Right lung (tissue), 10 donors: ENCODE results near the gene GGTLC1. TPM values are rescaled to one million over a fixed set of nuclear protein-coding genes. Genes with fewer than 3 reads are reported as not detected.
A peak's percentile ranks its signal among the peaks of the same experiment; 100 is the strongest.

Experiments
- DNase-seq, 2 donors: peaks; one replicate each; pipeline ENCODE4 v3.0.0-alpha.2; 2013
- long read RNA-seq, 8 donors: transcript quantifications; one replicate each; lab custom pipeline, GENCODE V29; 2026
- polyA plus RNA-seq, 5 donors: library from polyadenylated mRNA; unstranded; fragments of 120-200 nt; gene quantifications; one replicate each; pipeline versions ENCODE4 v1.2.1 to v1.2.3, GENCODE V29; 2013; ENCODE audit warnings: inconsistent platforms in 1 of 5, low replicate concordance in 1 of 5; ENCODE audit not compliant: insufficient read length in 5 of 5, insufficient read depth in 1 of 5

The GGTLC1 gene
- polyA plus RNA-seq, result 1 to 10 TPM in 3 of 5 donors, under 1 TPM in 2; 0.81 to 2.1 (median 1.7) TPM
- long read RNA-seq, donor 1, partial matches to known transcripts, result 0 of 3 reads
- long read RNA-seq, donor 1, other reads (novel, unspliced or antisense), result 0 of 3 reads
- long read RNA-seq, donor 2, result 0 reads
- long read RNA-seq, donor 3, partial matches to known transcripts, result 0 of 1 reads
- long read RNA-seq, donor 3, other reads (novel, unspliced or antisense), result 0 of 1 reads
- long read RNA-seq, donor 4, partial matches to known transcripts, result 0 of 1 reads
- long read RNA-seq, donor 4, other reads (novel, unspliced or antisense), result 0 of 1 reads
- long read RNA-seq, donor 5, transcript GGTLC1-202 (5 exons, 1,028 nt), result major isoform, 6 of 6 reads
- long read RNA-seq, donor 5, partial matches to known transcripts, result 0 of 6 reads
- long read RNA-seq, donor 5, other reads (novel, unspliced or antisense), result 0 of 6 reads
- long read RNA-seq, donor 6, transcript GGTLC1-202 (5 exons, 1,028 nt), result major isoform, 6 of 7 reads
- long read RNA-seq, donor 6, partial matches to known transcripts, result 0 of 7 reads
- long read RNA-seq, donor 6, other reads (novel, unspliced or antisense), result 0 of 7 reads
- long read RNA-seq, donor 7, partial matches to known transcripts, result 0 of 1 reads
- long read RNA-seq, donor 7, other reads (novel, unspliced or antisense), result 0 of 1 reads
- long read RNA-seq, donor 8, result 0 reads

DNA sequence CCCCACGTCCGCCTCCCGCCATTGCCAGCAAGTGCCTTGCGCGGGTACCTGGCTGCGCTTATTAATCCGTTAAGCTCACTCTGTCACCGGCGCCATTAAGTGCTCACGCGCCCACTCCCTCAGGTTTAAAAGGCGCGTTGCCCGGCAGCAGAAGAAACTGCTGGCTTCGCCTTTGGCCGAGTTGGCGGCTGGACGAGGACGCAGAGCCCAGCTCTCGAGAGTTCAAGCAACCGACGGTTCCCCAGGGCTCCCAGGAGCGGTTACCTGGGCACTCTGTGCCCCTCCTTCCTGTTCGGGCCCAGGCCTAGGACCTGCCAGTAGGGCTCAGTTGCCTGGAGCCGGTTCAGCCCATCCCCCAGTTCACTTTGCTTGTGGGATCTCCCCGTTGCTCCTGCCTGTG, at the start of gene GGTLC1:
GGTLC1 (minus strand) TSS at position 219 of the 400 bp plus-strand sequence. CDS start 2,168 bp downstream, outside the sequence.
- no peak for DNase-seq

DNA sequence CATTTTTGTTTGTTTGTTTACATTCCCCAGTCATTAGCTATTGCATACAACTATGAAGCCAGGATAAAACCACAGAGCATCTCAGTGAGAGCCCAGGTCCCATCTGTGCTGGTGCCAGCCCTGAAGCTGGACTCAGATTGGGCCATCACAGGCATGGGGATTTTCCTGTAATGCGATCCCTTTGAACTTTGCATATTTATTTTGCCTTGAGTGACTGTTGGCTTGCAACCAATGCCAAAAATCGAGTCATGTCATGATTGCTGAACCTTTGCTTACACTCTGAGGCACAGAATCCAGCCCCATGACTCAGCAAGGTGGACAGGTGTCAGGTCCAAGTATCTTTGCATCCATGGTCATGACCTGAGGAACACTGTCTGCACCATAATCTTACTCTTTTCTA, 46.2 kb upstream of the GGTLC1 start:
- DNase-seq, result peak; percentile 5 to 11

DNA sequence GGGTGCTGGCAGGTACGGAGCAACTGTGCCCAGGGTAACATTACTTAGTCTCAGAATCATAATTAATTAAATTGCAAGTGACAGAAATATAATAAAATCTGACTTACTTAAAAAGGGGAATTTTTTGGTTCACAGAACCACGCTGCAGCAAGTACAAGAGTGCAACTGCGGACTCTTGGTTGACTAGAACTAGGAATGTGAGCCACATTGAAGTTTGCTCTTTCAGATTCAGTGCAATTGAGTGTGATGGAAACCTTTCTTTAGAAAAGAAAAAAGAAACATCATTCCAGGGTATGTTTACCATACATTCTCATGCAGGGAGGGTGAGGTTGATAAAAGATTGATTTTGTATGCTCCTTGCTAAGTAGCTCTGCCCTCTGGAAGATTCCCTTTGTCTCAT, 45.0 kb upstream of the GGTLC1 start:
- DNase-seq, result no peak

DNA sequence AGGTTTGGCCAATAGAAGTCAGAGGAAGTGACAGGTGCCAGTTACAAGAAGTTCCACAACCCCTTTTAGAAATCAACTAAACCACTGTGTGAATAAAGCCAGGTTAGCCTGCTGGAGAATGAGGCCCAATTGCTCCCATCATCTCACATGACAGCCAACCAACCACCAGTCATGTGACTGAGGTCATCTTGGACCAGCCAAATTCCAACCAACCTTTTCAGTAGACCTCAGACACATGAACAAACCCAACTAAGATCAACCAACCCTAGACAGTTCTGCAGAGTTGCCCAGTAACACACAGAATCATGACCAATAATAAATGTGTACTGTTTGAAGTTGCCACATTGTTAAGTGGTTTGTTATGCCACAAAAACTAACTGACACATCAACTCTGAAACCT, 44.6 kb upstream of the GGTLC1 start:
- no peak for DNase-seq

DNA sequence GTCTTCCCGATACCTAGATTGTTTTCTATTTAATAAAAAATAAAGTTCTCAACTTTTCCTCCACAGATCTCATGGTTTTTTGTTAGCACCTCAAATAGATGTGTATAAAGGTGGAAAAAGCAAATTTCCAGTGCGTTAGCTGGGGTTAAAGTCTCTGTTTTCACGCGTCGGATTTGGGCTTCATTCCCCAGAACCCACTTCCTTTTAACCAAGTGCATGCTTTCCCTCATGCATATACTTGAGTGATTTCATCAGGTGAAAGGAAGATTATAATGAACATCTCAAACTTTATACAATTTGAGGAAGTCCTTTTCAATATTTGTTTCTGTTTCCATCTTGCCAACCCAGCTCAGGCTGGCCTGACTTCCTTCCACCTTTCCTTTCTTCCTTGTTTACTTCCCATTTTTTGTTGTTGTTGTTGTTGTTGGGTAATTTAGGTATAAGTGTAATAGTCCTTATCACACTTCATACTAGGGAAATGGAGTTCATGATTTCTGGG, 43.9 kb upstream of the GGTLC1 start:
- DNase-seq, result no peak

DNA sequence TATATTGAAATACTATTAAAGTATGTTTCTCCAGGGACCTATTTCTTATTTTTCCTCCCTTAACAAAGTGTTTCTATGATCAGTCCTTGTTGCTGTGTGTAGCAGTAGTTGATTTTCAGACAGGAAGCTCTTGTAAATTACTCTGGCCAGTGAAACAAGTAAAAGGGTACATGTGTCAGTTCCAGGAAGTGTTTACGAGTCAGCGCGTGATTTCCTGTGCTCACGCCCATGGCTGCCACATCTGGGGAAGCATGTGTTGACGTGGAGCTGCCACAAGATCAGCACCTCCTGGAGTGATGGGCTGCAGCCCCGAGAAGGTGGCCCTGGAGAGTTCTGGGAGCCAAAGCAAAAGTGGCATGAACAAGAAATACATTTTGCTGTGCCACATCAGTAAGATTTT, 38.6 kb upstream of the GGTLC1 start:
- DNase-seq, result peak in 1 of 2 donors; percentile 16

DNA sequence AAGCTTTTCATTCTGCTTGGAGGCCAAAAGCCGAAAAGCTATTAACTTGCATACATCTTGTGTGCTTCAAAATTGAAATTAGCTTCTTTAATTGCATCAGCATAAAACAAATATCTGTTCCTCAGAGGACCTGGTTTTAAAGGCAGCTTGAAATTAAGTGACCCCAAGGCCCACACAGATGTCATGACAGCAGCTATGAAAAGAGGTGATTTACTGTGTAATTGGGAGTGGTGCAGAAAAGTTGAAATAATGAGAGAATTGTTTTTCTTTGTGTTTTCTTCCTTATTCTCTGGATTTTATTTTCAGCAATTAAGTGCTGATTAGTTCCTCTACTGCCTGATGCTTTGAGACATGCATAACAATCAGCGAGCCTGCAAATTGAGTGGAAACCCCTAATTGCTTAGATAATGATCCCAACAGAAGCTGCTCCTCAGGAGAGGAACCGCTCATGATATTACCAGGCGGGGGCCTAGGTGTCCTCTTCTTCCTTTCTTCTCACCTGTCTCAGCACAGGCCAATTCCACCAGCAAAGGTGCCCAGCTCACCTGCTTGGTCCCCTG, 34.1 kb upstream of the GGTLC1 start:
- DNase-seq, result no peak

DNA sequence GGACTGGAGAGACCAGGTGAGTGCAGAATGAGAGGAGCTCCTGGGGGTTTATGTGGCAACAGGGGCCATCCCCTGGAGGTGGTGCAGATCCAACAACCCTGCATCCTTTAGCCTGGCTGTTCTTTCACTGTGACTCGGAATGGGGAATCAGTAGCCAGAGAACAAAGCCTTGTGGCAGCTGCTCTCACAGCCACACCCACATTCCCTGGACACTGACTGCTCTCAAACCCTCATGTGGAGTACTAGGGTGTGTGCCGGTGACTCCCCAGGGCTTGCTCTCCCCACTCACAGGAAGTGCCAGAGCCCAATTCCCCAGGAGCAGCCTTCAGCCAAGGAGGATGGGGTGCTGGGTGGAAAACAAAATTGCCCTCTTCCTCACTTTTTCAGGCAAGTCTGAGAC, 30.2 kb upstream of the GGTLC1 start:
- DNase-seq, result no peak

DNA sequence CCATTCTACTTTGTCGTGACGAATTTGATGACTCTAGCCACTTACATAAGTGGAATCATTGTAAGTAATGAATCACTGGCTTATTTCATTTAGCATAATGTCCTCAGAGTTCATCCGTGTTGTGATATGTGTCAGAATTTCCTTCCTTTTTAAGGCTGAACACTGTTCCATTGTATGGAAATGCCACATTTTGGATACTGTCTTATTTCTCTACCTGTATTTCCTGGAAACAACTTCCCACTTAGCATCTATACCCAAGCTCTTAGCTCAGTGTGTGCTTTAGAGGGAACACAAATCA, 28.8 kb upstream of the GGTLC1 start:
- DNase-seq, result no peak

DNA sequence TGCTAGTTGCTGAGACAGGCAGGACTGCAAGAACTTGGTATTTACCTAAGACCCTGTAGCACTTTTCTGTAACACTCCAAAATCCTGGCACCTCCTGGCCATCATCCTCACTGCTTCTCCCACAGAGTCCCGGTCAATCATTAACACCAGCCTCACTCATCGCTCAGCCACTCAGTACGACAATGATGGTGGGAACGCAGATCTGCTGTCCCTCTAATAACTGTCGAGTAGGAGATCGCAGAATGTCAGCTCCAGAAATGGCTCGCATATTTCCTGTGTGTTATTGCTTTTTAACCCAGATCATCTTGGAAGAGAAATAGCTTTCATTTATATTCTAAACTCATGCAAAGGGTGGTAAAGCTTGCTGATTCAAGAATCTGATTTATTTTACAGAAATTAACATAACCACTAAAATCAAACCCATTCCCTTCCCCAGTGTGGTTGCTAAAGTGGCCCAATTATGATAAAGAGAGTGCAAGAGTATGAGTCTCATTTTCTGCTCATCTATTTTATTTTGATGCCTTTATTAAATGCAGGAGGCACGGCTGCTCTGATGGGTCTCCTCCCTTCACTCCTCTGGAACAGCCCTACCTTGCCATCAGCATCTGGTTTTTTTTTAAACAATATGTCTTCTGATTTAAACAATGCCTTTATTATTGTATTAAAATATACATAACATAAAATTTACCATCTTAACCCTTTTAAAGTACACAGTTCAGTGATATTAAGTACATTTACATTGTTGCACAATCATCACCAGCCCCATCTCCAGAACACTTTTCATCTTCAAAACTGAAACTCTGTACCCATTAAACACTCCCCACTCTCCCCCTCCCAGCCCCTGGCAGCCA, 28.3 kb upstream of the GGTLC1 start:
- DNase-seq, result no peak

DNA sequence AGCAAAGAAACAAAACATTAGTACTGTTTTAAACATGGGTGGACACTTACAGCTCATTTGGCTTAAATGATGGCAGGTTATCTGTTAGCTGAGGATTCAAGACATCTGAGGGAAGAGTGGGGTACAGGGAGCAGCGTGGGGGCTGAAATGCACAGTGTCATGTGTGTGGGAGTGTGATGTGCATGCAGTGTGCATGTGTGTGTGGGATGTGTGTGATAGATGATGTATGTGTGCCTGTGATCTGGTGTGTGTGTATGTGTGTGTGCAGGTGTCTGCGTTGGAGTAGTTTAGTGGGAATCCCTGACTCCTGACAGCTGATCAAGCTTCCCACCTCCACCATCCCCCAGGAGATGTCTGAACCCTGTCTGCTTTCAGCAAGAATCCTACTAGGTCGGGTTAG, 25.4 kb upstream of the GGTLC1 start:
- no peak for DNase-seq

DNA sequence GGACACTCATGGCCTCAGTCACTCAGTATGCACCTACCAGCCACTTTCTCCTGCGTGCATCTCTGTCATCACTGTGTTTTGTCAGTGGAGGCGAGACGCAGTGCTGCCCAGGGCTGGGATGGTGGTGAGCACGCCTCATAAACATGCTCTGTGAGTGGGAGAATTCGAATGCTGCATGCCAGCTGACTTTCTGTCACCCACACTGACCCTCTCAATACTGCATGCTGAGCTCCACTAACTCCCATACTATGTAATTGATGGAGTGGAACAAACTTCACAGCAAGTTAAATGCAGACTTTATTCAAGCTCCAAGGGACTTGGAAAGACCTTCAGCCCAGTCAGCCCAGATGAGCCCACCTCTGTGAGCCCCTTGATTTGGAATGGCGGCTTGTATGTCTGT, 22.7 kb upstream of the GGTLC1 start:
- no peak for DNase-seq

DNA sequence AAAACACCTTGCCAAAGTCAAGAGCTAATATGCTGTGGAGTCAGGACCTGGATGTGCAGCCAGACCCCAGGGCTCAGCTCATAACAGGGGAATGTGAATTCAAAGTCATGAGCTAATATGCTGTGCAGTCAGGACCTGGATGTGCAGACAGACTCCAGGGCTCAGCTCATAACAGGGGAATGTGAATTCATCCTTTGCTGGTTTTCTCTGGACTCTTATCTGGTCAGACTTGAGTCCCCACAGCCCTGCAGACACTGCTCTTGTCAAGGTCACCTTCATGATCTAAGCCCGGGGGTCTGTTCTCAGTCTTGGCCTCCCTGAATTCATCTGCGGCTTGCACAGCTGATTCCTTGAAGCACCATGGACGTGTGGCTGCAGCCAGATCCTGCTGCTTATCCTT, 19.2 kb upstream of the GGTLC1 start:
- DNase-seq, result no peak

DNA sequence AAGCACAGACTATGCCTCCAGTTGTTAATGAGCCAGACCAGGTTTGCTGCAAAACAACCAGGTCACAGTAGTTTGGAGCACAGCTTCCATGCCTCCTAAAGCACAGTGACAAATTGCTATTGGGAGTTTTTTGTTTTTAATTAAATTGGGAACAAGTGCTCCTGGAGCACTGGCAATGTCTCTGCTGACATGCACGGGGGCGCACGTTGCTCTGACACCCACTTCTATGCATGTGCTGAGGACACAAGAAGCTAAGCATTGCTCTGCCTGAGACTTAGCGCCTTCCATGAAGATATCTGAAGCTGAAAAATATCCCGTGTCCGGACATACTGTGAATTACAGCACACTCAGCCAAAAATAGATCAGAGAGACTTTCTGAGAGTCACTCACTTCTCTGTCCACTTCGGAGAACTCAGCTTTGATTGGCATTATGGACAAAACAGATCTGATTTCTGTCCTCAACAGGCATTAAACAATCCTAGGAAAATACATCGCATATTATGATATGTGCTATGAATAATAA, 18.6 kb upstream of the GGTLC1 start:
- DNase-seq, result no peak

DNA sequence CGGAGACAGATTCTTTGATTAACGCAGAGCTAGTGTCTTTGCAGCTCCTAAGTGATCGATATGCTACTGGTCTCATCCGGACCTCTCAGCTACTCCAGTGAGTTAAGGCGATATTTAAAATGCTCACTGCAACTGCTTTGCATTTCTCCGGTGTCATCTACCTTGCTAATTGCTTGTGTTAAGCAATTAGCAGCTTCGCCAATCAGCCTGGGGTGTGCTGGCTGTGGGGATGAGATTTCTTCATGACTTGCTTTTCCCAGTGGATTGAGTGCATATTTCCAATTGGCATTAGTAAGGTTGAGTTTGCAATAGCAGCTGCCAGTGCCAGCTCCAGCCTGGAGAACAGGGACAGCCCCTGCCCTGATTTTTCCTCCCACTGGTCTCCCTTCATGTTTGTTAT, 18.0 kb upstream of the GGTLC1 start:
- DNase-seq, result no peak

DNA sequence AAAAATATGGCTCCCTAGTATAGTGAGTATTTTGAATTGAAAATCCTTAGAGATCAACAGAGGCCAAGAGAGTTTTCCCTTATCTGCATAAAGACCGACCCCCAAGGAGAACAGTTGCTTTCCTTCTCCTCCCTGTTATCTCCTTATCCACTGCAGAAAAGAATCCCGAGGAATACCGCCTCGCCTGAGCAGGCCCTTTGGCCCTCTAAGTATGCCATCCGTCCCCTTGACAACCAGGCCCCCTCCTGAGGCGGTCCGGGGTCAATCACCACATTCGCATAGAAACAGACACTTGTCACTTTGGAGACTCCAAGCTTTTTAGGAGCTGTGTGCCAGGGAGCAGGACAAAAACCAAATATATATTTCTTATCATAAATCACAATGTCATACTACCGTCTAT, 15.9 kb upstream of the GGTLC1 start:
- no peak for DNase-seq

DNA sequence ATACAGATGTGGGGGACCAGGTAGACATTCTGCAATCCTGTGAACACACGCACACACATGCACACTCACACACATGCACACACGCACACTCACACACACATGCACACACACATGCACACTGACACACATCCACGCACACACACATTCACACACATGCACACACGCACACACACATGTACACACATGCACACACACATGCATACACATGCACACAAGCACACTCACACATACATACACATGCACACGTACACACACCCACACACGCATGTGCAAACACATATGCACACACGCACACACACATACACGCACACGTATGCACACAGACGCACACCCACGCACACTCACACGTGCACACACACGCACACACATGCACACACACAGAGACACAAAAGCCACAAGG, 14.3 kb upstream of the GGTLC1 start:
- no peak for DNase-seq

DNA sequence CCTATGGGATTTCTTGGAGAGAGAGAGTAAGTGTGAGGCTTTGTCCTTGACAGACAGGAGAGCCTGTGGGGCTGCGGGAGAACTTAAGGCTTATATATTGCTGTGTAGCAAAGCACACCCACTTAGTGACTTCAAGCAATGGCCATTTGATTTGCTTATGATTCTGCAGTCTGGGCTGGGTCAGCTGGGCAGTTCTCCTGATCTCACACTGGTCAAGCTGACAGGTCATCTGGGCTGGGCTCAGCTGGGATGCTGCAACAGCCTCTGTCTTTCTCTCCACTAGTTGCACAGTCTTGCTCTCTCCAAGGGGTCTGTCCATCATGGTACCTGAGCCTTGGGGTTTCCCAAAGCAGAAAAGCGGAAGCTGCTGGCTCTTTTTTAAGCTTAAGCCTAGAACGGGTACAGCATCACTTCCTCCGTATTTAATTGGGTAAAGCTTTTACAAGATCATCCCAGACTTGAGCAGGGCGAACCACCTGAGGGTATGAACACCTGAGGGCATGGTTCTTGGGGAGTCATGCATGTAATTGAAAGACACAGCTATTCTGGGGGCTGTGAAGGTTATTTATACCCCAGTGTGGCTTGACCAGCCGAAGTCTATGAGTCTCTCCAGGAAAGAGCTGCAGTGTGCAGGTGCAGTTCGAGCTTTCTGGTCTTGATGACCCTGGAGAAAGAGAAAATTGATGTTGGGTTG, 13.3 kb upstream of the GGTLC1 start:
- no peak for DNase-seq

DNA sequence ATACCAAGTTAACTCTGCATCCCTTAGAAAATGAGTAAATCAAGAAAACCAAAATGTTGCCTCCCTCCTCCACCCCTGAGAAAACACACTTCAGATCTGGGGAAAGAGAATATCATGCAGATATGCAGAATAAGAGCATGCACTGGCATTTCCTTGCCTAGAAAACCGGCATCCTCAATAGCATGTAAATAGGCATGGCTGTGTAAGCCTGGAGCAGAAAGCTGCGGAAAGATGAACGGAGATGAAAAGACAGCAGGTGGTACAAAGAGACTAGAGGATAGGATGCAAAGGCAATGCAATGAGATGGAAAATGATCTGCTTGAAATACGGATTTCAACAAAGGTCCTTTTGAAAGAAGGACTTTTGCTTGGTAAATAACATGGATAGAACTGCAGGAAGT, 10.3 kb upstream of the GGTLC1 start:
- no peak for DNase-seq

DNA sequence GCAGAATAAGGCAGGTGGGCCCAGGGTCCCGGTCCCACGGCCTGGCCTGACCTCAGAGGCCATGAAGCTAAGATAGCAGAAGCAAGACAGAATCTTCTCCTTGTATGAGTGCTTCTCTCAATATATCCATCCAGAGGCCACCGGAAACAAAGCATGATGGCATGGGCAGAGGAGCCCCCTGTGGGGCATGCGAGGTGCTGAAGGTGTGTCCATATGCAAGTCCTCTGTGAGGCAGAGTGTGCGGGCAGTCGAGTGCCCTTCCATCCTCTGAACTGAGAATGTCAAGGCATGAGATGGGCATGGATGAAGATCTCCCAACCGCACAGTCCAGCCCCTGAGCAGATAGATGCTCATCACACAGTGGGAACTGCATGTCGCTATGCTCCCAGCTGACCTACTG, 9.8 kb upstream of the GGTLC1 start:
- no peak for DNase-seq
